HG02610 (cell line): Measurements from ENCODE around the gene CCDC127.
"Not testable (repeated sequence)": the region's sequence is repeated elsewhere in the genome, so short reads cannot be mapped to it uniquely, and the experiment has no call there.

Source experiments
- ATAC-seq: cut with Tn5 transposase; IDR thresholded peaks from one replicate; pipeline ENCODE4 v1.9.1; 2021; ENCODE audit warnings: mild to moderate bottlenecking, moderate library complexity; ENCODE audit not compliant: unreplicated experiment

CCDC127 gene

DNA sequence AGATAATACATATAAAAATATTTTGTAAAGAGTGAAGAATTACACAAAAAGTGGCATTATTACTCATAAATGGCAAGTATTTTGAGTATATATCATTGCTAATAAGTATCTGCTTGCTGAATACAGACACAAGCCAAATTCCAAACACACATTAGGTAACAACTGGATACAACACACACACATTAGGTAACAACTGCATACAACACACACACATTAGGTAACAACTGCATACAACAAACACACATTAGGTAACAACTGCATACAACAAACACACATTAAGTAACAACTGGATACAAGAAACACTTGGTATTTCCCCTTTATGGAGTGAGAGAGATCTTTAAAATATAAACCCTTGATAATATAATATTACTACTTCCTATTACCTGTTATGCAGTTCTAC, 13.5 kb downstream of the CCDC127 start:
- ATAC-seq, result no peak

DNA sequence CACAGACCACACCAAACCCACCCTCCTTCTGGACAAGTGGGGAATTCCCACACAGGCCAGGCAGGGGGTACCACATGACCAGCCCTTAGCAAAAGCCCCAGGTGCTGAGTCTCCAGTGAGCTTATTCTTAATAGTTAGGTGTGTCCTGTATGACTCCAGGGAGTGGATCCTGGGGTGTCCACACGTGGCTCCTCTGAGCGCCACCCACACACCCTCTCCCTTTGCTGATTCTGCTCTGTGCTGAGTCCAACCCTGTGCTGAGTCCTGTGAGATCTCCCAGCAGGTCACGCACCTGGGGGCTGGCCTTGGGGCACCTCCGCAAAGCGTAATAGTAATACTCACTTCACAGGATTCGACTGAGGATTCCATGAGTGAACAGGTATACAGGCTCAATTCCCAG, 14.0 kb downstream of the CCDC127 start:
- ATAC-seq, result no peak

GRCh38 chr5:203246-203930, 14.6 kb downstream of the CCDC127 start:
- ATAC-seq, result no peak

GRCh38 chr5:201672-202071, 16.3 kb downstream of the CCDC127 start:
- no peak for ATAC-seq

DNA sequence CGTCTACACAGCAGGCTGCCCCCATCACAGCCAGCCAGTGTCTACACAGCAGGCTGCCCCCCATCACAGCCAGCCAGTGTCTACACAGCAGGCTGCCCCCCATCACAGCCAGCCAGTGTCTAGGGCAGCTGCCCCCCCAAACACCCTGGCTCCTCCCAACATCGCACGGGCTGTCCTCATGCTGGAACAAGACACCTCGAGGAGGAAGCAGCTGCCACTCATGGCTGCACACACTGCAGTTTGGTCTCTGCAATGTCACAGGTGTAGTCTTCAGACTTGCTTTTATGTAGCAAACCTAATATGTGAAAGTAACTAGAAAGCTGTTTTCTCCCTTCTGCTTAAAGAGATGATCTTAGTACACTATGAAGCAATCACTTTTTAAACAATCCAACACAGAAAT, 17.0 kb downstream of the CCDC127 start:
- ATAC-seq, result no peak

GRCh38 chr5:199950-200645, 17.9 kb downstream of the CCDC127 start:
- no peak for ATAC-seq

- no peak for ATAC-seq
Measured at GRCh38 chr5:199197-199949, 18.6 kb downstream of the CCDC127 start.

DNA sequence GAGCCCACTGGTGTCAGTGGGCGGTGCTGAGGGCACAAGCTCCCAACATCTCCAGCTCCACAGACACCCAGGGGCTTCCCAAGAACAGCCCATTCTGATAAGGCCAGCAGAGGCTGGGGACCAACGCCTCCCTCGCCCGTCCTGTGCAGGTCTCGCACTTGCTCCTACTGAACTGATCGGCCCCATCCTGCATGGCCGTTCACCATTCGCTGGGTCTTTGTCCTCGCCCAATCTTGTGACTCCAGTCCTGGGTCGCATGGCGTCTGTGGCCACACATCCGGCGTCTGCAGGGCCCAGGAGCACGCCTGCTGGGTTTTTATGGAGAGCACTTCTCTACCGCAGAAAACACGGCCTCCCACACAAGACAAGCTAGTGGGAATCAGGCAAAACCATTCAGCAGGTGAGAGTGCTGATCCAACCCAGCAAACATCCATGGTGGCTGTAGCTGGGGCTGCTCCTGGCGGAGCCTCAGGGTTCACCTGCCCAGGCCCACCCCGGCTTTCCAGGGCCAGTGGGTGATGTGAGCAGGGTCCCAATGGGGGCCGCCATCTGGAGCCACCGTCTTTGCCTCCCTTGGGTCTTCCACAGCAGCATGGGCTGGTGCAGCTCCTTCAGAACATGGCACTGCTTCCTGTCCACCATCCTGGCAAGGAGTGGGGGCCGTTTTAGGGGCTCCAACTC, 19.3 kb downstream of the CCDC127 start:
- ATAC-seq, result no peak

- ATAC-seq, result no peak
Measured at GRCh38 chr5:197892-198489, 20.0 kb downstream of the CCDC127 start.

GRCh38 chr5:197031-197430, 20.9 kb downstream of the CCDC127 start:
- not testable (repeated sequence) for ATAC-seq

GRCh38 chr5:196350-196749, 21.6 kb downstream of the CCDC127 start:
- no peak for ATAC-seq

- no peak for ATAC-seq
Measured at GRCh38 chr5:195401-196160, 22.4 kb downstream of the CCDC127 start.

DNA sequence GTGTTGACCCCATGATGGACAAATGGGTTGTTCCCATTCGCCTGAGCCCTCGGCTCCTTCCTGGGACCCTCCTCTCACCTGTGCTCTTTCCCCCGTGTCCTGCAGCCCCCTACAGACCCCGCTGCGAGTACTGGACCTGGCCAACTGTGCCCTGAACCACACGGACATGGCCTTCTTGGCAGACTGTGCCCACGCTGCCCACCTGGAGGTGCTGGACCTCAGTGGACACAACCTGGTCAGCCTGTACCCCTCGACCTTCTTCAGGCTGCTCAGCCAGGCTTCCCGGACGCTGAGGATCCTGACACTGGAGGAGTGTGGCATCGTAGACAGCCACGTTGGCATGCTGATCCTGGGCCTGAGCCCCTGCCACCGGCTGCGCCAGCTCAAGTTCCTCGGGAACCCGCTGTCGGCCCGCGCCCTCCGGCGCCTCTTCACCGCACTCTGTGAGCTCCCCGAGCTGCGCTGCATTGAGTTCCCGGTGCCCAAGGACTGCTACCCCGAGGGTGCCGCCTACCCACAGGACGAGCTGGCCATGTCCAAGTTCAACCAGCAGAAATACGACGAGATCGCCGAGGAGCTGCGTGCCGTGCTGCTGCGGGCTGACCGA, 23.2 kb downstream of the CCDC127 start:
- no peak for ATAC-seq

DNA sequence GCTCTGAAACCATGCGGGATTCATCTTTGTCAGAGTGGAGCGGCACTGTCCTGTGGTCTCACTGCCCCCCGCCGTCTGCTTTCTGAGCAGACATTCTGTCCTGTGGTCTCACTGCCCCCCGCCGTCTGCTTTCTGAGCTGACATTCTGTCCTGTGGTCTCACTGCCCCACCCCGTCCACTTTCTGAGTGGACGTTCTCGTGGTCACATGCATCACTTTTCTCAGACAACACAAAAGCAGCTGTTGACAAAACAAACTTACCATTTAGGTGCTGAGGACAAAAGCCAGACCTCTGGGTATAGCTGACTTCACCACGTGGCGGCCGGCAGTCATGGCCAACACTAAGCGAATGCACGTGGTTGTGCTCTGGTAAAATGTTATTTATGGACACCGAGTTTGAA, 23.9 kb downstream of the CCDC127 start:
- no peak for ATAC-seq

- ATAC-seq, result no peak
Measured at GRCh38 chr5:192970-193831, 24.8 kb downstream of the CCDC127 start.

- no peak for ATAC-seq
Measured at GRCh38 chr5:192691-192969, 25.3 kb downstream of the CCDC127 start.

- no peak for ATAC-seq
Measured at GRCh38 chr5:191949-192690, 25.8 kb downstream of the CCDC127 start.
